Parathyroid adenoma (tissue), 2 donors: ENCODE results near the gene BRMS1L.

ENCODE experiments used
- H2AFZ ChIP-seq: fragments of 300-600 bp; sonication (generic); one replicate; pipeline ENCODE4 v1.7.0; 2017; ENCODE audit warnings: antibody characterized with exemption, mild to moderate bottlenecking
- H3K27ac ChIP-seq: fragments of 300-600 bp; sonication (generic); one replicate; pipeline ENCODE4 v1.7.0; 2017
- H3K27me3 ChIP-seq: fragments of 300-600 bp; sonication (generic); one replicate; pipeline ENCODE4 v1.7.0; 2017; ENCODE audit warnings: low read length; ENCODE audit not compliant: control insufficient read depth, insufficient read depth
- H3K36me3 ChIP-seq: fragments of 300-600 bp; sonication (generic); one replicate; pipeline ENCODE4 v1.7.0; 2017; ENCODE audit warnings: low read length; ENCODE audit not compliant: control insufficient read depth, insufficient read depth
- H3K4me1 ChIP-seq: fragments of 300-600 bp; sonication (generic); one replicate; pipeline ENCODE4 v1.7.0; 2017; ENCODE audit warnings: control low read depth
- H3K4me2 ChIP-seq: fragments of 300-600 bp; sonication (generic); one replicate; pipeline ENCODE4 v1.7.0; 2017; ENCODE audit warnings: low read length
- H3K4me3 ChIP-seq: fragments of 300-600 bp; sonication (generic); one replicate; pipeline ENCODE4 v1.7.0; 2017; ENCODE audit warnings: low read depth, low read length
- H3K79me2 ChIP-seq: fragments of 300-600 bp; sonication (generic); one replicate; pipeline ENCODE4 v1.7.0; 2017; ENCODE audit warnings: control low read depth
- H3K9ac ChIP-seq: fragments of 300-600 bp; sonication (generic); one replicate; pipeline ENCODE4 v1.7.0; 2017; ENCODE audit warnings: mild to moderate bottlenecking
- H3K9me3 ChIP-seq: fragments of 300-600 bp; sonication (generic); one replicate; pipeline ENCODE4 v1.7.0; 2017; ENCODE audit warnings: low read length; ENCODE audit not compliant: control insufficient read depth
- TF ChIP-seq, protein P1 (sequence below): fragments of 300-600 bp; sonication (generic); IDR thresholded peaks from one replicate; pipeline ENCODE4 v1.7.0; 2017; ENCODE audit warnings: antibody characterized with exemption, mild to moderate bottlenecking
- donor health status: primary hyperparathyroidism.

The BRMS1L gene

DNA sequence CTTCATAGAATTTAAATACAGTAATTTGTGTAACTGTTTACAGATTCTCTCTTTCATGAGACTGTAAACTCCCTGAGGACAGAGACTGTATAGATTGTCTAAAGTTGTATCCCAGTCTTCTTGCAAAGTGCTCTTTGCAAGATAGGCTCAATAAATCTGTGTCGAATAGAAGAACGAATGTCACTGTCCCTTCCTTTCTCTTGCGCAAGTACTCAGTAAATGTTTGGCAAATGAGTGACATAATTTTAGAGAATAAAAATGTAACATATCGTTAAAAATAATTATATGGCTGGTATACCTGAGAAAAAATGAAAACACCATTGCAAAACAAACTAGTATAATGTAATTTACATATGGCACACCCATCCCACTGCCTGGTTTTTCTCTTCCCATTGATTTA is 15.2 kb upstream of the BRMS1L start:
- Histone ChIP-seq H3K4me3 (no peak overlapping the region), H3K4me2 (no peak overlapping the region), H3K9me3 (no peaks in the 10 kb centered on the region), H3K9ac (no peak overlapping the region), H3K79me2 (peaks cover 7% of the 10 kb centered on the region), H3K27ac (no peak overlapping the region), H2AFZ (no peak overlapping the region), H3K27me3 (no peaks in the 10 kb centered on the region), H3K36me3 (no peaks in the 10 kb centered on the region), H3K4me1 (peaks cover 14% of the 10 kb centered on the region)
- TF ChIP-seq, protein P1, sequence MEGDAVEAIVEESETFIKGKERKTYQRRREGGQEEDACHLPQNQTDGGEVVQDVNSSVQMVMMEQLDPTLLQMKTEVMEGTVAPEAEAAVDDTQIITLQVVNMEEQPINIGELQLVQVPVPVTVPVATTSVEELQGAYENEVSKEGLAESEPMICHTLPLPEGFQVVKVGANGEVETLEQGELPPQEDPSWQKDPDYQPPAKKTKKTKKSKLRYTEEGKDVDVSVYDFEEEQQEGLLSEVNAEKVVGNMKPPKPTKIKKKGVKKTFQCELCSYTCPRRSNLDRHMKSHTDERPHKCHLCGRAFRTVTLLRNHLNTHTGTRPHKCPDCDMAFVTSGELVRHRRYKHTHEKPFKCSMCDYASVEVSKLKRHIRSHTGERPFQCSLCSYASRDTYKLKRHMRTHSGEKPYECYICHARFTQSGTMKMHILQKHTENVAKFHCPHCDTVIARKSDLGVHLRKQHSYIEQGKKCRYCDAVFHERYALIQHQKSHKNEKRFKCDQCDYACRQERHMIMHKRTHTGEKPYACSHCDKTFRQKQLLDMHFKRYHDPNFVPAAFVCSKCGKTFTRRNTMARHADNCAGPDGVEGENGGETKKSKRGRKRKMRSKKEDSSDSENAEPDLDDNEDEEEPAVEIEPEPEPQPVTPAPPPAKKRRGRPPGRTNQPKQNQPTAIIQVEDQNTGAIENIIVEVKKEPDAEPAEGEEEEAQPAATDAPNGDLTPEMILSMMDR: no peak

DNA sequence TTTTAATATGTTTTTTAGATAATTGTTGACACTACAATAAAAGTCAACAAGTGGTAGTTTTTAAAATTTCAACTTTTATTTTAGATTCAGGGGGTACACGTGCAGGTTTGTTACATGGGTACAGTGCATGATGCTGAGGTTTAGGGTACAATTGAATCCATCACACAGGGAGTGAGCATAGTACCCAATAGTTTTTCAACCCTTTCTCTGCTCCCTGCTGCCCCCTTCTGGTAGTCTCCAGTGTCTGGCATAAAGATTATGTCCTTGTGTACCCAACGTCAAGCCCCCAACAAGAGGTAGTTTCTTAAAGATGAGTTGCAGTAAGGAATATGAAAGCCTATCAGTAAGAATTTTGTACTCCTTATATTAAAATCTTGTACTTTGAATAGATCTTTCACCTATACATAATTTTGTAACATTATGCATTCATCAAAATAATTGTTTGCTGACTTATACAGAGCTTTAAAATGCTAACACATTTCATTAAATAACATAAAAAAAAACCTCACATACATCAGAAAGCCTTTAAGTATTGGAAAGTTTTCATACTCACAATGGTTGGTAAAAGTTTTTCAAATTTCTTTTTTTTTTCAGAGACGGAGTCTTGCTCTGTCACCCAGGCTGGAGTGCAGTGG is 11.7 kb upstream of the BRMS1L start:
- no peak overlapping the region for H3K9ac ChIP-seq
- H3K4me1 ChIP-seq: no peaks in the 10 kb centered on the region
- no peak overlapping the region for H3K4me2 ChIP-seq
- H3K36me3 ChIP-seq: no peaks in the 10 kb centered on the region
- no peak overlapping the region for H2AFZ ChIP-seq
- no peaks in the 10 kb centered on the region for H3K9me3 ChIP-seq
- TF ChIP-seq, protein P1: peak; percentile 65
- H3K4me3 ChIP-seq: no peak overlapping the region
- no peaks in the 10 kb centered on the region for H3K79me2 ChIP-seq
- no peaks in the 10 kb centered on the region for H3K27me3 ChIP-seq
- no peak overlapping the region for H3K27ac ChIP-seq

GRCh38 chr14:35818346-35819115 is 7.6 kb upstream of the BRMS1L start:
- Histone ChIP-seq H3K9me3 (no peaks in the 10 kb centered on the region), H3K36me3 (no peaks in the 10 kb centered on the region)
- TF ChIP-seq, protein P1: peak; percentile 72

GRCh38 chr14:35819591-35820540 is 6.3 kb upstream of the BRMS1L start:
- Histone ChIP-seq H3K36me3 (no peaks in the 10 kb centered on the region), H3K79me2 (no peaks in the 10 kb centered on the region), H3K9ac (no peak overlapping the region), H3K9me3 (no peaks in the 10 kb centered on the region), H3K27me3 (no peaks in the 10 kb centered on the region), H3K4me2 (no peak overlapping the region), H3K27ac (no peak overlapping the region), H2AFZ (no peak overlapping the region), H3K4me3 (no peak overlapping the region), H3K4me1 (no peaks in the 10 kb centered on the region)
- TF ChIP-seq, protein P1: no peak

More at GRCh38 chr14:35818346-35819115, 7.6 kb upstream of the BRMS1L start:
- Histone ChIP-seq H3K27ac (no peak overlapping the region), H3K4me2 (no peak overlapping the region), H3K4me3 (no peak overlapping the region), H3K9ac (no peak overlapping the region), H3K4me1 (no peaks in the 10 kb centered on the region), H3K79me2 (no peaks in the 10 kb centered on the region), H2AFZ (no peak overlapping the region), H3K27me3 (no peaks in the 10 kb centered on the region)
